B cell (primary cell): ENCODE measurements around the gene STEAP4. TPM values are rescaled to one million over a fixed set of nuclear protein-coding genes. Genes with fewer than 3 reads are reported as not detected.
"Not testable (repeated sequence)": the region's sequence is repeated elsewhere in the genome, so short reads cannot be mapped to it uniquely, and the experiment has no call there.

Experiments used
- ATAC-seq: fragments of 200-7000 bp; cut with Tn5 transposase; one replicate; pipeline ENCODE4 v1.10.0; 2021; ENCODE audit warnings: low read depth, mild to moderate bottlenecking, moderate number of reproducible peaks, moderate library complexity
- CTCF ChIA-PET: fragments of 350-600 bp; sonication (Branson Sonifier 250); formaldehyde crosslinking; loops from one replicate; lab custom pipeline; 2021; ENCODE audit warnings: antibody characterized with exemption, inconsistent platforms; lab: Charles Lee
- POLR2A ChIA-PET: fragments of 350-600 bp; sonication (Branson Sonifier 250); formaldehyde crosslinking; loops from one replicate; lab custom pipeline; 2021; ENCODE audit warnings: antibody characterized with exemption; lab: Charles Lee
- DNase-seq: peaks from one replicate; pipeline ENCODE4 v3.0.0; 2013
- H2AFZ ChIP-seq: 2 replicates; pipeline ENCODE4 v1.6.1; 2012; ENCODE audit warnings: mild to moderate bottlenecking, low read depth, low read length; ENCODE audit not compliant: insufficient read depth, poor library complexity, severe bottlenecking
- H3K27ac ChIP-seq, 2 donors: 1 replicate in 1 of 2; 2 replicates in 1 of 2; pipeline ENCODE4 v1.5.1; 2012 to 2013; ENCODE audit warnings: low read length in 2 of 2, mild to moderate bottlenecking in 2 of 2, moderate library complexity in 1 of 2
- H3K27me3 ChIP-seq, 4 experiments: fragments of 200-600 bp in 1 of 4; sonication (generic) in 1 of 4; replicated peaks in 1 of 4; 1 replicate in 2 of 4; 2 replicates in 2 of 4; pipeline versions ENCODE4 v1.6.1 to v1.7.0; 2013 to 2016; ENCODE audit warnings: low read length in 3 of 4, mild to moderate bottlenecking in 2 of 4, mixed read lengths in 1 of 4, moderate library complexity in 1 of 4; ENCODE audit not compliant: insufficient read depth in 4 of 4, control insufficient read depth in 3 of 4; ENCODE audit errors: control extremely low read depth in 1 of 4
- H3K36me3 ChIP-seq, 2 experiments: replicated peaks in 1 of 2; 1 replicate in 1 of 2; 2 replicates in 1 of 2; pipeline versions ENCODE4 v1.6.1 to v1.7.1; 2013; ENCODE audit warnings: low read length in 1 of 2; ENCODE audit not compliant: insufficient read depth in 2 of 2, control insufficient read depth in 1 of 2; ENCODE audit errors: control extremely low read depth in 1 of 2, extremely low read depth in 1 of 2
- H3K4me1 ChIP-seq, 2 donors: fragments of 200-600 bp in 1 of 2; sonication (generic) in 1 of 2; 1 replicate in 1 of 2; 2 replicates in 1 of 2; pipeline versions ENCODE4 v1.5.1 to v1.6.1; 2013 to 2017; ENCODE audit warnings: low read length in 2 of 2; ENCODE audit not compliant: control insufficient read depth in 2 of 2, insufficient read depth in 2 of 2
- H3K4me2 ChIP-seq: replicated peaks from 2 replicates; pipeline ENCODE3; 2012; ENCODE audit warnings: mild to moderate bottlenecking, low read depth, low read length; ENCODE audit not compliant: poor library complexity, severe bottlenecking
- H3K4me3 ChIP-seq, 5 experiments: fragments of 200-600 bp in 1 of 5; sonication (generic) in 1 of 5; 1 replicate in 3 of 5; 2 replicates in 2 of 5; pipeline versions ENCODE4 v1.5.1 to v1.7.0; 2011 to 2016; ENCODE audit warnings: low read length in 4 of 5, mild to moderate bottlenecking in 4 of 5, low read depth in 2 of 5, control low read depth in 1 of 5, moderate library complexity in 1 of 5; ENCODE audit not compliant: insufficient read depth in 1 of 5; ENCODE audit errors: control extremely low read depth in 1 of 5, extremely low read depth in 1 of 5
- H3K79me2 ChIP-seq: fragments of 200-600 bp; sonication (generic); one replicate; pipeline ENCODE4 v1.6.0; 2016; ENCODE audit warnings: low read length; ENCODE audit not compliant: control insufficient read depth, insufficient read depth
- H3K9ac ChIP-seq: fragments of 200-600 bp; sonication (generic); 2 replicates; pipeline ENCODE4 v1.6.1; 2017; ENCODE audit warnings: mild to moderate bottlenecking, low read length, moderate library complexity
- H3K9me3 ChIP-seq, 3 donors: one replicate each; pipeline versions ENCODE4 v1.6.1 to v1.7.1; 2013; ENCODE audit warnings: low read length in 2 of 3; ENCODE audit not compliant: control insufficient read depth in 2 of 3, insufficient read depth in 1 of 3; ENCODE audit errors: control extremely low read depth in 1 of 3
- H4K20me1 ChIP-seq: 2 replicates; pipeline ENCODE4 v1.6.0; 2012; ENCODE audit warnings: mild to moderate bottlenecking, low read length; ENCODE audit not compliant: insufficient read depth, control insufficient read depth, poor library complexity, severe bottlenecking
- H3K27ac Mint-ChIP-seq: one replicate; pipeline ENCODE4 v1.8.0; 2021; ENCODE audit warnings: mixed read lengths
- H3K27me3 Mint-ChIP-seq: one replicate; pipeline ENCODE4 v1.8.0; 2021; ENCODE audit warnings: mixed read lengths
- H3K4me1 Mint-ChIP-seq: one replicate; pipeline ENCODE4 v1.8.0; 2021; ENCODE audit warnings: mixed read lengths
- H3K4me3 Mint-ChIP-seq: one replicate; pipeline ENCODE4 v1.8.0; 2021; ENCODE audit warnings: mixed read lengths
- H3K9me3 Mint-ChIP-seq: one replicate; pipeline ENCODE4 v1.8.0; 2022; ENCODE audit warnings: mixed read lengths; ENCODE audit not compliant: insufficient read depth
- CTCF ChIP-seq: fragments of 200-600 bp; IDR thresholded peaks from one replicate; pipeline ENCODE4 v1.8.0; 2022; ENCODE audit warnings: antibody characterized with exemption, mild to moderate bottlenecking
- EZH2 ChIP-seq: IDR thresholded peaks from 2 replicates; pipeline ENCODE4 v1.6.1; 2012; ENCODE audit warnings: borderline replicate concordance, low read depth, mild to moderate bottlenecking, moderate library complexity, low read length; ENCODE audit not compliant: insufficient read depth, poor library complexity, severe bottlenecking
- WGBS: methylation state at CpG from one replicate; pipeline ENCODE4 v1.1.5; 2013; ENCODE audit warnings: missing lambda C conversion rate; ENCODE audit not compliant: insufficient coverage; 5-methylcytosine and 5-hydroxymethylcytosine counted together
- intact Hi-C: fragments of 100-400 bp; cut with micrococcal nuclease; formaldehyde crosslinking; loops from one replicate; pipeline ENCODE4 v1.10.0; 2022
- polyA plus RNA-seq: library from polyadenylated mRNA; depleted of rRNA; stranded (reverse); fragments of >200 nt; gene quantifications from 2 replicates; pipeline ENCODE4 v1.2.3, GENCODE V29; 2012
- total RNA-seq, 2 donors: library from RNA; stranded (reverse); fragments of 120-200 nt in 1 of 2; gene quantifications; 1 replicate in 1 of 2; 2 replicates in 1 of 2; pipeline versions ENCODE4 v1.2.3 to v1.2.4, GENCODE V29; 2013 to 2022

The STEAP4 gene
- total and polyA plus RNA-seq, 2 donors (not counting 1 experiment from before 2014, with no cell fraction given): 0.04 TPM; not detected in 1

GRCh38 chr7:88278881-88279280, 27.8 kb downstream of the STEAP4 start:
- intact Hi-C loops: no loop called here
- H3K4me2 ChIP-seq: no peak overlapping the region
- CTCF ChIA-PET: no interaction called here
- no peak overlapping the region for H3K27ac Mint-ChIP-seq
- H3K79me2 ChIP-seq: no peaks in the 10 kb centered on the region
- H3K36me3 ChIP-seq: no peaks in the 10 kb centered on the region
- no peaks in the 10 kb centered on the region for H3K4me1 Mint-ChIP-seq
- ATAC-seq (no peak), DNase-seq (no peak)
- no peaks in the 10 kb centered on the region for H4K20me1 ChIP-seq
- POLR2A ChIA-PET: no interaction called here
- no peaks in the 10 kb centered on the region for H3K9me3 ChIP-seq
- no peak for TF ChIP-seq CTCF
- peaks cover 6% of the 10 kb centered on the region for H3K27me3 Mint-ChIP-seq
- H3K4me3 ChIP-seq: no peak overlapping the region
- H3K9me3 Mint-ChIP-seq: no peaks in the 10 kb centered on the region
- no peak overlapping the region for H3K27ac ChIP-seq
- H2AFZ ChIP-seq: no peak overlapping the region
- H3K4me3 Mint-ChIP-seq: no peak overlapping the region
- no peaks in the 10 kb centered on the region for H3K4me1 ChIP-seq
- peaks cover 0 to 2% (median 0%) of the 10 kb centered on the region in 4 experiments for H3K27me3 ChIP-seq
- H3K9ac ChIP-seq: no peak overlapping the region
- WGBS: no CpG with 5 or more reads among the region's 1 CpG

DNA sequence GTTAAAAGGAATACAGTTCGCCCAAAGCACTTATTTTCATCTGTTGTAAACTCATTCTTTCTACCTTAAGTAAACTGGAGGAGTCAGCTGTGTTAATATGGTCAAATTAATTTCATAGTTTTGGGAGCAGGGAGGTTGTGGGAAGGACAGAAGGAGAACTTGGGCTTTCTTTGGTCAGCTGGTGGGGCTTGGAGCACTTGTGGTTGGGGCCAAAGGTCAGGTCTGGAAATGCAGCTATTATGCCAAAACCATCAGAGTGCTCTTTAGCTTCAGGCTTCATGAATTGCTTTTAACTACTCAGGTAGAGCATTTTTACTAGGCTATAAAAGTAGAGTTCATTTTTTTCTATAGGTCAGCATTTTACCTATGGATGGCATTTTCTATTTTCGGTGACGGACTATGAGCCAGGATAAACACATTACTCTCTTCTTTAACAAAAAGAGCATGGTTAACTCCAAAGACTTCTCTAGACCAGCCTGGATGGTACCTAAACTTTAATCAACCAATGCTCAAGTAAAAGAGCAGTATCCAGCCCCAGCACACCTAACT, 30.0 kb downstream of the STEAP4 start:
- ATAC-seq (no peak), DNase-seq (no peak)
- Histone ChIP-seq H3K4me3 (no peak overlapping the region), H3K36me3 (no peaks in the 10 kb centered on the region), H3K79me2 (no peaks in the 10 kb centered on the region), H3K9me3 (no peaks in the 10 kb centered on the region), H3K4me2 (no peak overlapping the region), H3K27me3 (peaks cover 0 to 3% (median 0%) of the 10 kb centered on the region in 4 experiments), H3K9ac (no peak overlapping the region), H3K4me1 (no peaks in the 10 kb centered on the region), H4K20me1 (no peaks in the 10 kb centered on the region), H2AFZ (no peak overlapping the region), H3K27ac (no peak overlapping the region)
- H3K9me3 Mint-ChIP-seq: no peaks in the 10 kb centered on the region
- H3K4me1 Mint-ChIP-seq: no peaks in the 10 kb centered on the region
- H3K27me3 Mint-ChIP-seq: peaks cover 3% of the 10 kb centered on the region
- ChIA-PET POLR2A (no interaction called here), CTCF (no interaction called here)
- H3K27ac Mint-ChIP-seq: no peak overlapping the region
- no peak overlapping the region for H3K4me3 Mint-ChIP-seq
- no peak for TF ChIP-seq CTCF
- no peak for TF ChIP-seq EZH2
- intact Hi-C loops: no loop called here
- 100% methylated on average over 2 of the region's 3 CpGs for whole genome bisulfite sequencing

GRCh38 chr7:88274856-88275255, 31.8 kb downstream of the STEAP4 start:
- H3K27me3 Mint-ChIP-seq, DNase-seq, H3K4me2 ChIP-seq, H3K9me3 Mint-ChIP-seq, H3K9ac ChIP-seq, POLR2A ChIA-PET, H3K4me1 ChIP-seq, intact Hi-C loops, H3K4me1 Mint-ChIP-seq, H3K27ac Mint-ChIP-seq, H3K27me3 ChIP-seq, ATAC-seq, H3K9me3 ChIP-seq, CTCF ChIA-PET, H3K36me3 ChIP-seq, H3K79me2 ChIP-seq, H3K27ac ChIP-seq, H3K4me3 ChIP-seq, H4K20me1 ChIP-seq, H2AFZ ChIP-seq, H3K4me3 Mint-ChIP-seq: not testable (repeated sequence)
- 100% methylated on average over 3 of the region's 5 CpGs for WGBS
